ENCODE results near the gene ZGLP1.
A peak's percentile ranks its signal among the peaks of the same experiment; 100 is the strongest.

Gene ZGLP1

DNA sequence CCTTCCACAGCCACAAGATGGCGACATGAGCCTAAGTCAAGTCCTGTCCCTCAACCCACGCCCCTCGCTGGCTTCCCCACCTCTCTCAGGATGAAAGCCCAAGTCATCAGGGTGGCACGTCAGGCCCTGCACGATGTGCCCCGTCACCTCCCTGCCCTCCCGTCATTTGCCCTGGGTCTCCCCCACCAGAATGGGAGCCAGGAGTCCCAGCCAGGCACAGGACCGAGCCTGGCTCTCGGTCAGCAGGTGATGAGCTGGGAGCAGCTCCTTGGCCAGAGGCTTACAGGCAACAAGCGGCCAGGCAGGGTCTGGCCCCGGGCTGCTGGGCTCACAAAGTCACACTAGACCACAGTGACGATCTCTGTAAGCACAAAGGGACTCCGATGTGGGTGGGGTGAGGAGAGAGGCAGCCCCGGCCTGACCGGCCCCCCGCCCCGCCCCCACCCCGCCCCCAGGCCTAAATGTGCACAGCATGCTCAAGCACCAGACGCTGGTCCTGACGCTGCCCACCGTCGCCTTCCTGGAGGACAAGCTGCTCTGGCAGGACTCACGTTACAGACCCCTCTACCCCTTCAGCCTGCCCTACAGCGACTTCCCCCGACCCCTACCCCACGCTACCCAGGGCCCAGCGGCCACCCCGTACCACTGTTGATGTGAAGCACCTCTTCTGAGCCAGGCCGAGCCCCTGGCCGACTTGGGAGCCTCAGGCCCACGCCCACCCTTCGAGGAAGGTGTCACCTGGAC is 50.3 kb downstream of the ZGLP1 start:
- H3K9me3 ChIP-seq (ENCODE audit: control insufficient read depth, insufficient read depth, low read length), result no peaks in the 10 kb centered on the region
- H3K27ac ChIP-seq (ENCODE audit: low read length), result no peak overlapping the region
- no peaks in the 10 kb centered on the region for H3K27me3 ChIP-seq (ENCODE audit: control insufficient read depth, insufficient read depth, low read length)
- no peaks in the 10 kb centered on the region for H3K4me1 ChIP-seq (ENCODE audit: control insufficient read depth, insufficient read depth, low read length)
- WGBS (ENCODE audit: insufficient coverage, insufficient read length), result no CpG with 5 or more reads among the region's 32 CpGs
- DNase-seq (ENCODE audit: low read depth, low spot score), result peak; percentile 88
- H3K4me3 ChIP-seq (ENCODE audit: low read length), result no peak overlapping the region
- 0 out of 2 replicates have a peak, but pooled peaks cover 16% of the 10 kb centered on the region for H3K36me3 ChIP-seq (ENCODE audit: control insufficient read depth, insufficient read depth, low read length)

DNA sequence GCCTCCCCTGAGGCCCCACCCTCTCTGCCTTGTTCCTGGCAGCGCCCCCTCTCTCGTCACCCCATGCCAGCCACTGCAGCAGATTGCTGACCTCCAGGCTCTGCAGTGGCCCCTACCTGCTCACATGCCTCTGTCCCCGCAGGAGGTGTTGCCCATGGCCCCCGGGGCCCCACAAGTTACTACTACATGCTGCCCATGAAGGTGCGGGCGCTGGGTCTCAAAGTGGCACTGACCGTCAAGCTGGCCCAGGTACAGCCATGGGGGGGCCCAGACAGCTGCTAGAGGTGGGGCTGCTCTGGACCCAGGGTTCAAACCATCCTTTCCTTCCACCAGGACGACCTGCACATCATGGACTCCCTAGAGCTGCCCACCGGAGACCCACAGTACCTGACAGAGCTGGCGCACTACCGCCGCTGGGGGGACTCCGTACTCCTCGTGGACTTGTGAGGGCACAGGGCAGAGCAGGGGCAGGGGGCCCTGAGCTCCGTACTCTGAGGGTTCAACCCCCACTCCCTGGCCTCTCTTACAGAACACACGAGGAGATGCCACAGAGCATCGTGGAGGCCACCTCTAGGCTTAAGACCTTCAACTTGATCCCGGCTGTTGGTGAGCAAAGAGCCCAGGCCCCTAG is 51.4 kb downstream of the ZGLP1 start:
- no CpG with 5 or more reads among the region's 18 CpGs for WGBS (ENCODE audit: insufficient coverage, insufficient read length)
- no peaks in the 10 kb centered on the region for H3K27me3 ChIP-seq (ENCODE audit: control insufficient read depth, insufficient read depth, low read length)
- no peak overlapping the region for H3K4me3 ChIP-seq (ENCODE audit: low read length)
- 0 out of 2 replicates have a peak, but pooled peaks cover 16% of the 10 kb centered on the region for H3K36me3 ChIP-seq (ENCODE audit: control insufficient read depth, insufficient read depth, low read length)
- H3K27ac ChIP-seq (ENCODE audit: low read length), result no peak overlapping the region
- no peaks in the 10 kb centered on the region for H3K4me1 ChIP-seq (ENCODE audit: control insufficient read depth, insufficient read depth, low read length)
- DNase-seq (ENCODE audit: low read depth, low spot score), result no peak
- no peaks in the 10 kb centered on the region for H3K9me3 ChIP-seq (ENCODE audit: control insufficient read depth, insufficient read depth, low read length)

DNA sequence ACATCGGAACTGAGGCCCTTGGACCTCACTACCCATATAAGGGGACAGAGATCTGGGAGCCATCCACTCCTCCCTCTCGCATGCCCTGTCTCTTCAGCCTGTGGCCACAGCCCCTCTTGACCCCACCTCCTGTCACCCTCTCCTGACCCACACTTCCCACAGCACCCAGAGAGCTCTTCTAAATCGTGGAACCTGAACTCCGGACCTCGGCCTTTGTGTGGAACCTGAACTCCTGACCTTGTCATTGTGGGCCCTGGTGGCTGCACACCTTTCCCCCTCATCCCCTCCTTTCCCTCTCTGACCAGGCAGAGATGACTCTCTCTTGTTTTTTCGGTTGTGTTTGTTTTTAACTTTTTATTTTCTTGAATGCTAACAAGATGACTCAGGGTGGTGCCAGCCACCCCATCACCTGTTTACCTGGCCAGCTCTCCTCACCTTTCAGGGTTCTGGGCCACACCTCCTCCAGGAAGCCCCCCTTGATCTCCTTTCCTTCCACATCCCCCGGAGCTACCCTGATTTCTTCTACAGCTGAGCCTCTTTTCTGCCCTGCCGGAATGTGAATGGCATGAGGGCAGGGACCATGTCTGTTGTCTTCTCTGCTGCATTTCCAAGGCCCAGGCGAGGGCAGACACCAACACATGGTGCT is 52.5 kb downstream of the ZGLP1 start:
- 0 out of 2 replicates have a peak, but pooled peaks cover 16% of the 10 kb centered on the region for H3K36me3 ChIP-seq (ENCODE audit: control insufficient read depth, insufficient read depth, low read length)
- no peaks in the 10 kb centered on the region for H3K27me3 ChIP-seq (ENCODE audit: control insufficient read depth, insufficient read depth, low read length)
- H3K4me1 ChIP-seq (ENCODE audit: control insufficient read depth, insufficient read depth, low read length), result no peaks in the 10 kb centered on the region
- no peak overlapping the region for H3K27ac ChIP-seq (ENCODE audit: low read length)
- WGBS (ENCODE audit: insufficient coverage, insufficient read length), result no CpG with 5 or more reads among the region's 9 CpGs
- H3K9me3 ChIP-seq (ENCODE audit: control insufficient read depth, insufficient read depth, low read length), result no peaks in the 10 kb centered on the region
- no peak overlapping the region for H3K4me3 ChIP-seq (ENCODE audit: low read length)
- DNase-seq (ENCODE audit: low read depth, low spot score), result no peak

GRCh38 chr19:10256551-10256950 is 53.1 kb downstream of the ZGLP1 start:
- no CpG with 5 or more reads among the region's 18 CpGs for WGBS (ENCODE audit: insufficient coverage, insufficient read length)
- no peaks in the 10 kb centered on the region for H3K9me3 ChIP-seq (ENCODE audit: control insufficient read depth, insufficient read depth, low read length)
- H3K4me1 ChIP-seq (ENCODE audit: control insufficient read depth, insufficient read depth, low read length), result no peaks in the 10 kb centered on the region
- H3K27ac ChIP-seq (ENCODE audit: low read length), result no peak overlapping the region
- H3K4me3 ChIP-seq (ENCODE audit: low read length), result no peak overlapping the region
- H3K27me3 ChIP-seq (ENCODE audit: control insufficient read depth, insufficient read depth, low read length), result no peaks in the 10 kb centered on the region
- 0 out of 2 replicates have a peak, but pooled peaks cover 16% of the 10 kb centered on the region for H3K36me3 ChIP-seq (ENCODE audit: control insufficient read depth, insufficient read depth, low read length)
- DNase-seq (ENCODE audit: low read depth, low spot score), result no peak

DNA sequence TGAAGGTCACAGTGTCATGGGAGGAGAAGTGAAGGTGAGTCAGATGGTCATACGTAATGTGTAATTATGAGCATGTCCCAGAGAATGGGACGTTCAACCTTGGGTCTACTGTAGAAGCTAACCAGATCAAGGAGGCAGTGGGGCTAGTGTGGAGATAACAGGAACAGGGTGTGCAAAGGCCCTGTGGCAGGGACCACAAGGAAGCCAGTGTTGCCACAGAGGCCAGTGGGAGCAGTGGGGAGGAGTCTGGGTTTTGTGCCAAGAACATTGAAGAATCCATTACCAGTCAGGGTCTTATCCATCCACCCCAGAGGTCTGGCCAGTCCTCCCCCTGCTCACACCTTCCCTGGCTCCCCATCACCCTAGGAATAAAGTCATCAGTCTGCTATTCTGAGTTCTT is 54.3 kb downstream of the ZGLP1 start:
- no peaks in the 10 kb centered on the region for H3K4me1 ChIP-seq (ENCODE audit: control insufficient read depth, insufficient read depth, low read length)

More for the DNA sequence above, 54.3 kb downstream of the ZGLP1 start:
- H3K36me3 ChIP-seq (ENCODE audit: control insufficient read depth, insufficient read depth, low read length), result 0 out of 2 replicates have a peak, but pooled peaks cover 16% of the 10 kb centered on the region
- no peak overlapping the region for H3K27ac ChIP-seq (ENCODE audit: low read length)
- DNase-seq (ENCODE audit: low read depth, low spot score), result no peak
- no peaks in the 10 kb centered on the region for H3K9me3 ChIP-seq (ENCODE audit: control insufficient read depth, insufficient read depth, low read length)
- no peak overlapping the region for H3K4me3 ChIP-seq (ENCODE audit: low read length)
- no peaks in the 10 kb centered on the region for H3K27me3 ChIP-seq (ENCODE audit: control insufficient read depth, insufficient read depth, low read length)
- WGBS (ENCODE audit: insufficient coverage, insufficient read length), result no CpG with 5 or more reads among the region's 2 CpGs
